NCI-H2227 (cell line): ENCODE results near the gene RSPH1.

Source experiments
- DNase-seq: peaks from one replicate; lab custom pipeline; 2025; ENCODE audit not compliant: unreplicated experiment; lab: John Stamatoyannopoulos, UW

RSPH1 gene

DNA sequence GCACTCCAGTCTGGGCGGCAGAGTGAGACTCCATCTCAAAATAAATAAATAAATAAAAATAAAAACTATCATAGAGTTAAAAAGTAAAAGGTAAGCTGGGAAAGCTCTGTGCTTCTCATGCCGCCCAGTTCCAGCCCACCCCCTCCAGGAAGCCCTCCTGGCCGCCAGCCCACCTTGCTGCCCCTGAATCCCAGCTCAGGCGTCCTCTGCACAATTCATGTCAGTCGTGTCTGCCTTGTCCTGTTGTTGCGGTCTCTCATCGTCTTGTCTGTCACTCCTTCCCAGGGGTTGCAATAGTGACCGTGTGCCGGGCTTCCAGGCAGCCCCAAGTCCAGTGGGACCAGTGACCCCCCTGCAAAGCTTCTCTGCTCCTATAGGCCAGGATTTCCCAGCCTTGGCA lies 44.1 kb downstream of the RSPH1 start:
- no peak for DNase-seq

DNA sequence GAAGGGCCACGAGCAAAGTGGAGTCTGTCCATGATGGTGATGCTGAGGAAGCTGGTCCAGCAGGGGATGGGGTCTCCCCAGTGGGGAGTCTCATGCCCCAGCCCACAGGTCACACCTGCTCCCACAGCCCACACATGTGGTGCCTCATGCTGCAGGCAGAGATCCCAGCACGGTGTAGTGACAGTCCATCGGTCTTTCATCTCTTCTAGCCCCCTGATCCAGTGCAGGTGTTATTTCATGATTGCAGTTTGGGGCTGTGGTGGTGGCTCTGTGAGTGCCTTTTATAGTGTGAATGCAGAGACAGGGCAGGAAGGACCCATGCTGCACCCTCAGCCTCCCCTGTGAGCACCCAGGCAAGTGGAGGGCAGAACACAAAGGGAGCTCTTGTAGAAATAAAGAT lies 47.3 kb downstream of the RSPH1 start:
- no peak for DNase-seq

DNA sequence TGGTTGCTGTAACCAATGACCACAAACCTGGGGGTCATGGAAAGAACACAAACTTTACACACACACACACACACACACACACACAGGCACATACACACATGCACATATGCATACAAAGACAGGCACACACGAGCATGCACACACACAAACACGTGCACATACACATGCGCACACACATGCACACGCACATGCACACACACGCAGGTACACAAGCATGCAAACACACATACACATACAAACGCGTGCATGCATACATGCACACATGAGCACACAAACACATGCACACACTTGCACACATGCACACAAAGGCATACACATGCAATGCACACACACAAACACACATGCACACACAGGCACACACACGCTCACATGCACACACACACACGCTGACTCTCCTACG lies 48.3 kb downstream of the RSPH1 start:
- DNase-seq = no peak

- no peak for DNase-seq
These were observed 48.8 kb downstream of the RSPH1 start for GRCh38 chr21:42447182-42447581.

DNA sequence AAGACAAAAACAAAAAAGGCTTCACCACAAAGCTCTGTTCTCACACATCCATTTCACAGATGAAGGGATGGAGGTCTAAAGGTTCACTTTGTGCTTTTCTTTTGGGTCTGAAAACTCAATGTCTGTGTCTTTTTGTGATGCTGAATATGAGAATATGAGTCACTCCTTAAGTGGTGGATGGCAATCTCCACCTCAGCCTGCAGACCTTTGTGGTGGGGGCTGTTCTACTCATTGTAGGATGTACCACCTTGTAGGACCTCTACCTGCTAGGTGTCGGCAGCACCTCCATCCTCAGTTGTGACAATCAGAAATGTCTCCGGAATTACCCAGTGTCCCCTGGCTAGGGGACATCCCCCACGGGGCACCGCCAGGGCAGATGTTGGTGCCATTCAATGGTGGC lies 49.5 kb downstream of the RSPH1 start:
- DNase-seq = no peak

DNA sequence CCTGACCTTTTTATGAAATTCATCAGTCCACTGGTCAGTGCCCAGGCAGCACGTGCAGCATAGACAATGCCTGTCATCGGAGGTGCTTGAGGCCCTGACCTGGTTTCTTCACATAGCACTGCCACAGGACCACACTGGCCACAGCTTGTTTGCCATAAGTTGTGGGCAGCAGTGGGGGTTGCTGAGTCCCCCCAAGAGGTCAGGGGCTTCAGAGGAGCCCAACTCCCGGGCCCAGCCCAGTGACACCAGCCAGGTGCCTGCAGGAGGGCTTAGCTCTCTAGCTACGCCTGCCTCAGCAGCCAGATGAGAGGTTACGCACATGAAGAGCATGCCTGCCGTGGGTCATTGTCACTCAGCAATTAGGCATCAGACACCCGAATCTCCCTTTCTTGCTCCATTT lies 50.7 kb downstream of the RSPH1 start:
- no peak for DNase-seq

GRCh38 chr21:42444745-42445059 lies 51.3 kb downstream of the RSPH1 start:
- no peak for DNase-seq

- no peak for DNase-seq
These were observed 51.9 kb downstream of the RSPH1 start for GRCh38 chr21:42443876-42444744.

DNA sequence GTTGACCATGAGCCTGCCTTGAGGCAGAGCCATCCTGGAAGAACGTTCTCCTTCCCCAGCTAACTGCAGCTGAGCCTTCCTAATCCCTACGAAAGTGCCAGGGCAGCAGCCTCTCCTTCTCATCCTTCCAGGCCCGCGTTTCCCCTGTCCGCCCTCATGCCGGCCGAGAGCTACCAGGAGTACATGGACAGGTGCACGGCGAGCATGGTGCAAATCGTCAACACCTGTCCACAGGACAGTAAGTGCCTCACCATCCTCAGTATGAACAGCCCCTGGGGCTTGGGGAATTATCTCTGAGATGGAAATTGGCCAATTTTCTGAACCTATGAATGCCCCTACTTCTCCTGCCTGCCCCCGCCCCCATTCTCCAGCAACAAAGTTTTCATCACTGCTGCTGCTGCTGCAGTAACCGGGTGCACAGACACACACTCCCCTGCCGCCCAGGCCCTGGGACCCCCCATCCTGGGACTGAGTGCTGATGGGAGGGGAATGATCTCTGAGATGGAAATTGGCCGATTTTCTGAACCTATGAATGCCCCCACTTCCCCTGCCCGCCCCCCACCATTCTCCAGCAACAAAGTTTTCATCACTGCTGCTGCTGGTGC lies 52.7 kb downstream of the RSPH1 start:
- DNase-seq = no peak

GRCh38 chr21:42441963-42442362 lies 54.1 kb downstream of the RSPH1 start:
- DNase-seq = no peak

DNA sequence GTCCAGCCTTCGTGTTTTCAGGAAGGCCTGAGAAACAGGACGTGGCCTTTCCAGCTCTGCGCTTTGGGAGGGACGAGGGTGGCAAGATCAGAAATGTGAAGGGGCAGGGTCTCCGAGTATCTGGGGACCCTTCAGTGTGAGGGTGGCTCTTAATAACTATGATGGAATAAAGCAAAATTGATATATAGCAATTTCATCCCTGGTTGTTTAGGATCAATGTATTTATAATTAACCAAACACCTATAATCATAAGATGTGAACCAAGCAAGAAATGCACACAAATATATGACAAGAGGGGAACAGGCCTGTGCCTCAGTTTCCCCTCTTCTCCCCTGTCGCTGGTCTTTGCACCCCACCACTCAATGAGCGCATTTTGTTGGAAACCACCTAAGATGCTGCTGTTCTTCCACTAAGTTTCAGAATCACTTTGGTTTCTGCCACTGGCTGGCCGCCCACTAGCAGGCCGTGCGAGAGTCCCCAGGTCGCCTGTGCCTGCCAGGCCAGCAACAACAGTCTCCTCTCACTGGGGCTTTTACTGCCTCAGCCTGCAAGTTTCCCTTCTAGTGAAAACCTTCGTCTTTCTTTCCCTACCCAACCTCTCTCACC lies 55.7 kb downstream of the RSPH1 start:
- no peak for DNase-seq

DNA sequence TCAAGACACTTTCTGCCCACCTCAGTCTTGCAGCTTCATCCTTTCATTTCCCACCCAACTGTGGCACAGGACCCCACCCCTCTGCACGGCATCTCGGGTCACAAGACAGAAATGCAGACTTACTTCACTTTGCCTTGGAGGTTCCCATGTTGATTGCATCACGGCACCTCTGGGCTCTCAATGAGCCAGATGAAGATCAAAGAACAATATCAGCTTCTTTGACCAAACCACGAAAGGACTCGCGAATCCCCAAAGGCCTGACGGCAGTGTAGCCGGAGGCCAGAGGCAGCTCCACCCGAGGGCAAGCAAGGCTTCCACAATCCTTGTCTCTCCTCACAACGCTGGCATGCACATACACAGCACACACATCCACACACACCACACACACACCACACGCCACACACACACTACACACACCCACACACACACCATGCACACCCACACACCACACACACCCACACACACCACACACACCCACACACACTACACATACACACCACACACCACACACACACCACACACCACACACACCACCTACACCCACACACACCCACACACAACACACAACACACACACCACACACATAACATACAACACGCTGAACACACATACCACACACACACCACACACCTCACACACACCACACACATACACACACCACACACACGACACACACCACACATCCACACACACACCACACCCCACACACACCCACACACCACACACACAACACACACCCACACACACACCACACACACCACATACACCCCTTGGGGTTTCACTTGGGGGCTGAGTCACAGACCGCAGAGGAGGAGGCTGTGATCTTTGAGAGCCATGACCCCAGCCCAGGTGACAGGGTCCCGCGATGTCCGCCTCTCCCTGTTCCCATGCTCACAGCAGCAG lies 56.5 kb downstream of the RSPH1 start:
- DNase-seq = no peak

GRCh38 chr21:42438316-42439205 lies 57.5 kb downstream of the RSPH1 start:
- DNase-seq = no peak

GRCh38 chr21:42437786-42438185 lies 58.2 kb downstream of the RSPH1 start:
- no peak for DNase-seq

- no peak for DNase-seq
These were observed 59.1 kb downstream of the RSPH1 start for GRCh38 chr21:42436914-42437313.

DNA sequence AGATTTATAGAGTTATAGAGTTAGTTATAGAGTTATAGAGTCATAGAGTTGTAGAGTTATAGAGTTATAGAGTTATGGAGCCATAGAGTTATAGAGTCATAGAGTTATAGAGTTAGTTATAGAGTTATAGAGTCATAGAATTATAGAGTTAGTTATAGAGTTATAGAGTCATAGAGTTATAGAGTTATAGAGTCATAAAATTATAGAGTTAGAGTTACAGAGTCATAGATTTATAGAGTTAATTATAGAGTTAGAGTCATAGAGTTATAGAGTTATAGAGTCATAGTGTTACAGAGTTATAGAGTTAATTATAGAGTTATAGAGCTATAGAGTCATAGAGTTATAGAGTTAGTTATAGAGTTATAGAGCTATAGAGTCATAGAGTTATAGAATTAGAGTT lies 60.2 kb downstream of the RSPH1 start:
- DNase-seq = no peak

- no peak for DNase-seq
These were observed 60.6 kb downstream of the RSPH1 start for GRCh38 chr21:42435401-42435800.

DNA sequence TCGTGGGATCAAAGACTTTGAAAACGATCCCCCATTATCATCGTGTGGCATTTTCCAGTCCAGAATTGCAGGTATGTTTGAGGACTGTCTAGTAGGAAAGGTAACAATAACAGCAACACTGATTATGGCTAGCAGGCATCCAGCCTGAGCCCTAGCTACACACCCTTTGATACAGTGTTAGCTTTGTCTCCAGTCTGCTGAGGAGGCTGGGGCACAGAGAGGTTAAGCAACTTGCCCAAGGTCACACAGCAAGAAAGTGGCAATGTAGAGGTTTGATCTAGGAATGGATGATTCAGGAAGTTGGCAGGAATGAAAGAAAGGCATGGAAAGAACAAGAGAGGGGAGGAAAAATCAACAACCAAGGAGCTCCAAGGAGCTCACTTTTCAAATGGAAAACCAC lies 61.1 kb downstream of the RSPH1 start:
- DNase-seq = no peak

- no peak for DNase-seq
These were observed 62.0 kb downstream of the RSPH1 start for GRCh38 chr21:42433946-42434551.

GRCh38 chr21:42432695-42433094 lies 63.3 kb downstream of the RSPH1 start:
- DNase-seq = no peak
